ENCODE results near the gene HAO1.

GRCh38 chr20:7902879-7903278, 37.4 kb downstream of the HAO1 start:
- TF ChIP-seq CTCF (IDR thresholded peaks at IDR 0.05; ENCODE audit: low read depth, low read length) (no peak), EZH2phosphoT487 (IDR thresholded peaks at IDR 0.05; ENCODE audit: low read depth) (no peak)
